ENCODE data around the gene NPIPB13. TPM values are rescaled to one million over a fixed set of nuclear protein-coding genes. Genes with fewer than 3 reads are reported as not detected.
A peak's percentile ranks its signal among the peaks of the same experiment; 100 is the strongest.
"Not testable (repeated sequence)": the region's sequence is repeated elsewhere in the genome, so short reads cannot be mapped to it uniquely, and the experiment has no call there.

The NPIPB13 gene
- total RNA-seq, 1 experiment from 2014 or later = 16.4 TPM

DNA sequence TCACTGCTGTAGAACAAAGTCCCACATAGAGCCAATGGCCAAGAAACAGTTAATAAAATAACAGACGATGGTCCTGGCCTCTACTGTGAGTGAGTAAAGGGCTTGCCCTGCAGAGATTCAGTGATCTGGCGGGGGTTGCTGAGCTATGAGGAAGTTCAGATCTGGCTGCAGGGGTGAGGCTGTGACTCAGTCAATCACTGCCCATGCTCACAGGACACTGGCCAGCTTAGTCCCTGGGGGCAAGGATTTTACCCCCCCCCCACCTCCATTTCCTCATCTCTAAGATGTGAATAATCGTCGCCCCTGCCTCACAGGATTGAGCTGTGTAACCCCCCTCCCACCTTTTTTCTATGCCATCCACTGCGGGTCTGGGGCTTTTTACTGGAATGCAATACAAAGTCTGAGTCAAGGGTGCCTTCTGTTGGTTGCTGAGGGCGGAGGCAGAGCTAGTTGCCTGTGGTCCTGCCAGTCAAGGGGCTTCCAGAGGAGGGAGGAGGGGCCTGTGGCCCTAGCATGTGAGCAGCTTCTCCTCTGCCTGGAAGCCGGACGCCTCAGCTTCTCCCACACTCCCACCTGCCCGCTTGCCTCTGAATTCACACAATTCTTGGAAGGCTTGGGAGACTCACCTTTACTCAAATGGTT, 41.1 kb downstream of the NPIPB13 start:
- H2BK120ac ChIP-seq (ENCODE audit: low read depth, low read length, poor library complexity, severe bottlenecking); H3K27ac Mint-ChIP-seq; H3K9ac ChIP-seq (ENCODE audit: extremely low read depth, insufficient read length, low read length); H3K18ac ChIP-seq (ENCODE audit: insufficient read length, low read depth, low read length); H3K27me3 Mint-ChIP-seq (ENCODE audit: low read depth); H2AK5ac ChIP-seq (ENCODE audit: insufficient read length, low read length); H4K91ac ChIP-seq (ENCODE audit: insufficient read length, low read depth, low read length); H3K23me2 ChIP-seq (ENCODE audit: insufficient read length, low read depth, low read length, poor library complexity, severe bottlenecking); H2BK15ac ChIP-seq (ENCODE audit: low read depth, low read length); H2BK12ac ChIP-seq (ENCODE audit: insufficient read length, low read depth, low read length); H3K14ac ChIP-seq (ENCODE audit: insufficient read depth, low read length); H3K79me2 ChIP-seq (ENCODE audit: insufficient read depth, low read length); H3K56ac ChIP-seq (ENCODE audit: insufficient read length, low read depth, low read length); H3K27me3 ChIP-seq (ENCODE audit: insufficient read depth, low read length); H3K4ac ChIP-seq (ENCODE audit: low read depth, low read length); H3K79me1 ChIP-seq (ENCODE audit: insufficient read depth, low read depth, low read length, poor library complexity, severe bottlenecking); H4K8ac ChIP-seq (replicated peaks; ENCODE audit: insufficient read length, low read depth, low read length); DNase-seq; H3K4me2 ChIP-seq (ENCODE audit: insufficient read depth, insufficient read length, low read length); H3K4me1 Mint-ChIP-seq; H3K4me1 ChIP-seq (ENCODE audit: insufficient read depth, low read length); H4K20me1 ChIP-seq (ENCODE audit: control insufficient read depth, insufficient read depth, insufficient read length); H4K5ac ChIP-seq (ENCODE audit: insufficient read length, low read depth, low read length); H2BK5ac ChIP-seq (ENCODE audit: insufficient read length, low read length); H3K9me3 Mint-ChIP-seq; H2AFZ ChIP-seq (ENCODE audit: low read length); H3K9me3 ChIP-seq (ENCODE audit: control insufficient read depth, low read depth, low read length); H3K36me3 Mint-ChIP-seq (ENCODE audit: insufficient read depth in 1 of 3, low read depth in 3 of 3); H3K27ac ChIP-seq (ENCODE audit: insufficient read length, low read depth, low read length); H2BK20ac ChIP-seq (ENCODE audit: low read depth, low read length, poor library complexity, severe bottlenecking); H3K23ac ChIP-seq (ENCODE audit: insufficient read length, low read depth, low read length); H3T11ph ChIP-seq (ENCODE audit: low read length): not testable (repeated sequence)
- 0 out of 5 replicates have a peak overlapping the region, but pooled peaks of 1 of the 2 experiments have one; percentile 48 for H3K4me3 Mint-ChIP-seq
- WGBS (ENCODE audit: extremely low coverage, insufficient read length, low lambda C conversion rate) = no CpG with 5 or more reads among the region's 9 CpGs

DNA sequence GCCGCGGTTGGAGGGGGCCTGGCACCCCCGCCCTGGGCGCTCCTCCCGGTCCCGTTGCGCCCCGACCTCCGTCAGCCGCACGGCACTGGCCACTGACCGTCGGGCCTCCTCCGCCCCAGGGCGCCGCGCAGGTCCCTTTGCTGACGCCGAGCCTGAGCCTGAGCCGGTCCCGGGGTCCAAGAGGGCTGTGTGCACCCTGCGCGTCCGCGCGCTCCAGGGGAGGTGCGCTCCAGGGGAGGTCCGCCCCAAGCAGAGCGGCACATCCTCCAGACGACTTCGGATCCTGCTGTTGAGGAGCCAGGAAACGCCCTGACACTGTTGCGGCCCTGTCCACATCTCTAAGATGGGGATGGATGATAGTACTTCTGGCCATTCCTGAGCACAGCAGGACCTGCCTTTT, 42.0 kb downstream of the NPIPB13 start:
- H3K4me1 Mint-ChIP-seq = not testable (repeated sequence)

More for the DNA sequence above, 42.0 kb downstream of the NPIPB13 start:
- H2BK120ac ChIP-seq (ENCODE audit: low read depth, low read length, poor library complexity, severe bottlenecking); H2BK12ac ChIP-seq (ENCODE audit: insufficient read length, low read depth, low read length); H2BK20ac ChIP-seq (ENCODE audit: low read depth, low read length, poor library complexity, severe bottlenecking); H3T11ph ChIP-seq (ENCODE audit: low read length); H3K27me3 ChIP-seq (ENCODE audit: insufficient read depth, low read length); H2AFZ ChIP-seq (ENCODE audit: low read length); H3K14ac ChIP-seq (ENCODE audit: insufficient read depth, low read length); H3K23ac ChIP-seq (ENCODE audit: insufficient read length, low read depth, low read length); H3K4me3 Mint-ChIP-seq; H3K9me3 ChIP-seq (ENCODE audit: control insufficient read depth, low read depth, low read length); H2BK15ac ChIP-seq (ENCODE audit: low read depth, low read length); H2BK5ac ChIP-seq (ENCODE audit: insufficient read length, low read length); H3K9me3 Mint-ChIP-seq; H4K20me1 ChIP-seq (ENCODE audit: control insufficient read depth, insufficient read depth, insufficient read length); H3K27ac ChIP-seq (ENCODE audit: insufficient read length, low read depth, low read length); H3K18ac ChIP-seq (ENCODE audit: insufficient read length, low read depth, low read length); H3K9ac ChIP-seq (ENCODE audit: extremely low read depth, insufficient read length, low read length); DNase-seq; H4K91ac ChIP-seq (ENCODE audit: insufficient read length, low read depth, low read length); H3K4me2 ChIP-seq (ENCODE audit: insufficient read depth, insufficient read length, low read length); H3K27ac Mint-ChIP-seq; H3K4ac ChIP-seq (ENCODE audit: low read depth, low read length); H2AK5ac ChIP-seq (ENCODE audit: insufficient read length, low read length); H3K79me2 ChIP-seq (ENCODE audit: insufficient read depth, low read length); H3K79me1 ChIP-seq (ENCODE audit: insufficient read depth, low read depth, low read length, poor library complexity, severe bottlenecking); H3K27me3 Mint-ChIP-seq (ENCODE audit: low read depth); H3K36me3 Mint-ChIP-seq (ENCODE audit: insufficient read depth in 1 of 3, low read depth in 3 of 3); H3K23me2 ChIP-seq (ENCODE audit: insufficient read length, low read depth, low read length, poor library complexity, severe bottlenecking); H3K56ac ChIP-seq (ENCODE audit: insufficient read length, low read depth, low read length); H3K4me1 ChIP-seq (ENCODE audit: insufficient read depth, low read length); H4K8ac ChIP-seq (replicated peaks; ENCODE audit: insufficient read length, low read depth, low read length); H4K5ac ChIP-seq (ENCODE audit: insufficient read length, low read depth, low read length): not testable (repeated sequence)
- WGBS (ENCODE audit: extremely low coverage, insufficient read length, low lambda C conversion rate) = no CpG with 5 or more reads among the region's 33 CpGs
